Osteocyte (in vitro differentiated cells): ENCODE results near the gene CAP2. TPM values are rescaled to one million over a fixed set of nuclear protein-coding genes. Genes with fewer than 3 reads are reported as not detected.

Experiments
- DNase-seq: peaks from one replicate; pipeline ENCODE4 v3.0.0; 2021; ENCODE audit warnings: mixed read lengths; ENCODE audit not compliant: unreplicated experiment; ENCODE audit errors: extremely low spot score
- H3K27ac Mint-ChIP-seq: one replicate; pipeline ENCODE4 v1.8.0; 2021; ENCODE audit warnings: mild to moderate bottlenecking, mixed read lengths; ENCODE audit not compliant: unreplicated experiment
- H3K27me3 Mint-ChIP-seq: one replicate; pipeline ENCODE4 v1.8.0; 2021; ENCODE audit warnings: mixed read lengths; ENCODE audit not compliant: unreplicated experiment
- H3K36me3 Mint-ChIP-seq: one replicate; pipeline ENCODE4 v1.8.0; 2021; ENCODE audit warnings: mixed read lengths; ENCODE audit not compliant: unreplicated experiment
- H3K4me1 Mint-ChIP-seq: one replicate; pipeline ENCODE4 v1.8.0; 2021; ENCODE audit warnings: mixed read lengths; ENCODE audit not compliant: unreplicated experiment
- H3K4me3 Mint-ChIP-seq: one replicate; pipeline ENCODE4 v1.8.0; 2021; ENCODE audit warnings: mild to moderate bottlenecking, moderate library complexity, mixed read lengths; ENCODE audit not compliant: unreplicated experiment
- H3K9me3 Mint-ChIP-seq: one replicate; pipeline ENCODE4 v1.8.0; 2021; ENCODE audit warnings: mixed read lengths; ENCODE audit not compliant: unreplicated experiment
- total RNA-seq: library from RNA; stranded (reverse); gene quantifications from 2 replicates; pipeline ENCODE4 v1.2.1, GENCODE V29; 2021
- TF ChIP-seq, protein P1 (sequence below): fragments of 200-600 bp; sonication (generic); IDR thresholded peaks from 2 replicates; pipeline ENCODE4 v1.5.0; 2021; ENCODE audit warnings: antibody characterized with exemption, mild to moderate bottlenecking, moderate library complexity

Gene CAP2
- total RNA-seq, 1 donor from 2014 or later: 71.8 TPM

DNA sequence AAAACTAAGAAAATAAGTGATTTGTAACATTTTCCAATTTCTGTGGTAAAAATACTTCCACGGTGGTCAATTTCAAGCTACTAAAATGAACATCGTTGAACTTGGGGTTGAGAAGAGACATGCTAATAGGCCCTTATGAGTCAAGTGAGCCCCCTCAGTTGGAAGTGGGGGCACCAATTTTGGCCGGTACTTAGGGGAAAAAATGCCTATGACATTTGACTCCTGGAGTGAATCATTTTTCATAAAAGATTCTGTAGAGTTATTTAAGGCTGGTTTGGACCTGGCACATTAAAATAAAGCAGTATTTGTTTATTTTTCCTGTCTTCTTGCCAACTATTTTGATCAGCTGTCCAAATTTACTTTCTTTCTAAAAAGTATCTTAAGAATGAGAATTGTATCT lies 32.4 kb upstream of the CAP2 start:
- peak overlapping the region; percentile 75 for H3K27ac Mint-ChIP-seq
- H3K9me3 Mint-ChIP-seq: no peaks in the 10 kb centered on the region
- H3K4me1 Mint-ChIP-seq: peaks cover 27% of the 10 kb centered on the region
- no peaks in the 10 kb centered on the region for H3K36me3 Mint-ChIP-seq
- DNase-seq: no peak
- no peak overlapping the region for H3K4me3 Mint-ChIP-seq
- H3K27me3 Mint-ChIP-seq: no peaks in the 10 kb centered on the region
- TF ChIP-seq, protein P1, sequence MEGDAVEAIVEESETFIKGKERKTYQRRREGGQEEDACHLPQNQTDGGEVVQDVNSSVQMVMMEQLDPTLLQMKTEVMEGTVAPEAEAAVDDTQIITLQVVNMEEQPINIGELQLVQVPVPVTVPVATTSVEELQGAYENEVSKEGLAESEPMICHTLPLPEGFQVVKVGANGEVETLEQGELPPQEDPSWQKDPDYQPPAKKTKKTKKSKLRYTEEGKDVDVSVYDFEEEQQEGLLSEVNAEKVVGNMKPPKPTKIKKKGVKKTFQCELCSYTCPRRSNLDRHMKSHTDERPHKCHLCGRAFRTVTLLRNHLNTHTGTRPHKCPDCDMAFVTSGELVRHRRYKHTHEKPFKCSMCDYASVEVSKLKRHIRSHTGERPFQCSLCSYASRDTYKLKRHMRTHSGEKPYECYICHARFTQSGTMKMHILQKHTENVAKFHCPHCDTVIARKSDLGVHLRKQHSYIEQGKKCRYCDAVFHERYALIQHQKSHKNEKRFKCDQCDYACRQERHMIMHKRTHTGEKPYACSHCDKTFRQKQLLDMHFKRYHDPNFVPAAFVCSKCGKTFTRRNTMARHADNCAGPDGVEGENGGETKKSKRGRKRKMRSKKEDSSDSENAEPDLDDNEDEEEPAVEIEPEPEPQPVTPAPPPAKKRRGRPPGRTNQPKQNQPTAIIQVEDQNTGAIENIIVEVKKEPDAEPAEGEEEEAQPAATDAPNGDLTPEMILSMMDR: no peak

DNA sequence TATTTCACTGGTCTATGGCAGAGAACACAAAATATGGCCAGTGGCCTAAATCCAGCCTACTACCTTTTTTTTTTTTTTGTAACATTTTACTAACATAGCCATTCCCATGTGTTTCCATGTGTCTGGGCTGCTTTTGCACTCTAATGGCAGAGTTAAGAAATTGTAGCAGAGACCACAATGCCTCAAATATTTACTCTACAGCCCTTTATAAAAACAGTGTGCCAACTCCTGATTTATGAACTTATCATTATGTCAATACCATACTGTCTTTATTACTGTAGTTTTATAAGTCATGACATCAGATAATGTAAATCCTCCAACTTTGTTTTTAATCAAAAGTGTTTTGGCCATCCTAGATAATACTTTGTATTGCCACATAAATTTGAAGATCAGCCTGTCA lies 27.4 kb upstream of the CAP2 start:
- TF ChIP-seq, protein P1: no peak
- H3K27me3 Mint-ChIP-seq: no peaks in the 10 kb centered on the region
- no peak overlapping the region for H3K27ac Mint-ChIP-seq
- H3K4me1 Mint-ChIP-seq: peaks cover 10% of the 10 kb centered on the region
- peaks cover 15% of the 10 kb centered on the region for H3K9me3 Mint-ChIP-seq
- no peak for DNase-seq
- no peak overlapping the region for H3K4me3 Mint-ChIP-seq
- H3K36me3 Mint-ChIP-seq: peaks cover 5% of the 10 kb centered on the region

DNA sequence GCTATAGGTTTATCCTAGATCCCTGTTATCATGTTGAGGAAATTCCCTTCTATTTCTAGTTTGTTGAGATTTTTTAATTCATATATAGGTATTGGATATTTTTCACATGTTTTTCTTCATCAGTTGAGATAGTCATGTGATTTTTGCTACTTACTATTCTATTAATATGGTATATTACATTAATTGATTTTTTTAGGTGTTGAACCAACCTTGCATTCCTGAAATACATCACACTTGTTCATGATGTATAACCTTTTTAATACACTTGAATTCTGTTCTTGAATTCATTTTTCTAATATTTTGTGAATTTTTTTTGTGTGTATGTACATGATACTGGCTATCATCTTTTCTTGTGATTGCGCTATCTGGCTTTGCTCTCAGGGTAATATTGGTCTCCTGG lies 25.5 kb upstream of the CAP2 start:
- H3K4me1 Mint-ChIP-seq: no peaks in the 10 kb centered on the region
- TF ChIP-seq, protein P1: no peak
- no peak overlapping the region for H3K27ac Mint-ChIP-seq
- peaks cover 15% of the 10 kb centered on the region for H3K9me3 Mint-ChIP-seq
- no peaks in the 10 kb centered on the region for H3K27me3 Mint-ChIP-seq
- H3K4me3 Mint-ChIP-seq: no peak overlapping the region
- no peak for DNase-seq
- peaks cover 5% of the 10 kb centered on the region for H3K36me3 Mint-ChIP-seq

DNA sequence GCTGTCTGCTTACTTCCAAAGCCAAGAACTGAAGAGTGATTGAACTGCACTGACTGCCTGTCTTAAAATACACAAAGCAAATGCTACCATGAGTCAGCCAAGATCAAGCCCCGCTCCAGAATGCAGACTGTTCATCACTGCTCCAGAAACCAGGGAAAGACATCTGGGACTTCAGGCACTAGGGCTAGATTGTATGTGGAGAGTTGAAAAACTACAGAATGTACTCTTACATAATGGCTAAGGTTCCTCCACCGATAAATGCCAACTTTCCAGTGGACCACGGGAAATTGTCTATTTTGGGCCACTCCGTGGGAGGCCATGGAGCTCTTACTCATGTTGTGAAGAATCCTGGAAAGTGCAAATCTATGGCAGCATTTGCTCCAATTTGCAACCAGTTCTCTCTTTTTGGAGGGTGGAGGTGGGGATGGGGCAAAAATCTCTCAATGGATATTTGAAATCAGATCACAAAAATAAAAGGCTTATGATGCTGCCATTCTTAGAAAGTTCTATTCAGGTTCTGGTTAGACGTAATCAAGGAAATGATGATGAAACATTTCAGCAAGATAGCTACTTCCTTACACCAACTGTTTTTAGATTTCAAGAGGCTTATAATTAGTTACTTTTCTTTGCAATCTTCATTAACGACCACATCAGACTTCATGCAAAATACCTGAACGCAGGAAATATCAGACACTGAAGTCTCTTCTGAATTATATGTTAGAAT lies 11.8 kb upstream of the CAP2 start:
- H3K4me1 Mint-ChIP-seq: peaks cover 22% of the 10 kb centered on the region
- TF ChIP-seq, protein P1: no peak
- no peak overlapping the region for H3K4me3 Mint-ChIP-seq
- no peaks in the 10 kb centered on the region for H3K9me3 Mint-ChIP-seq
- H3K27ac Mint-ChIP-seq: peak overlapping the region; percentile 52
- no peaks in the 10 kb centered on the region for H3K36me3 Mint-ChIP-seq
- H3K27me3 Mint-ChIP-seq: no peaks in the 10 kb centered on the region
- DNase-seq: no peak

DNA sequence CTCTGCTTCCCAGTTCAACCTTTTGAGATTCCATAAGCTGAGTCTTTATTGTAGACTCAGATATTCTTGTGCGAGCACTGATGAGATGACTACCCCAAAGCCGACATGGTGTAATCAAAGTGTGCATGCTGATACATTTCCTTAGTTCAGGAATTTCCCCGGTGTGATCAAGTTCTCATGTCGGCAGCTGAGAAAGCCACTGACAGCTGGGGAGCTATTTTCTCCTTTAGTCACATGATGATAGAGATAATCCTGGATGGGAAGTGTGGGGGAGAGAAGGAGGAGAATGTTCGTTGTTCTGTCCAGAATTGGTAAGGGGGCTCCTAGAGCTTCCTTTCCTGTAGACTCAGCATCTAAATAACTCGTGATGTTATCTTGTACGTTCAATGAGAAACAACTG lies 7.7 kb upstream of the CAP2 start:
- no peaks in the 10 kb centered on the region for H3K27me3 Mint-ChIP-seq
- no peaks in the 10 kb centered on the region for H3K9me3 Mint-ChIP-seq
- TF ChIP-seq, protein P1: no peak
- no peak for DNase-seq
- peaks cover 41% of the 10 kb centered on the region for H3K4me1 Mint-ChIP-seq
- peak overlapping the region; percentile 19 for H3K27ac Mint-ChIP-seq
- H3K36me3 Mint-ChIP-seq: no peaks in the 10 kb centered on the region
- no peak overlapping the region for H3K4me3 Mint-ChIP-seq
